GM13977 (cell line): ENCODE measurements around the gene MUL1.

Experiments used
- DNase-seq: peaks from one replicate; pipeline ENCODE4 v3.0.0; 2012; ENCODE audit warnings: low spot score
- in situ Hi-C: fragments of 300-500 bp; cut with MboI; formaldehyde crosslinking; loops from one replicate; pipeline ENCODE4 v1.12.0; 2022; ENCODE audit warnings: low sequenced_read_pairs, low pct_unique_long_range_greater_than_20kb, mixed read lengths, inconsistent platforms; ENCODE audit not compliant: unreplicated experiment
- TF ChIP-seq, protein P1 (sequence below): IDR thresholded peaks from 2 replicates; pipeline ENCODE4 v1.5.1; 2012; ENCODE audit warnings: mild to moderate bottlenecking, control low read depth; ENCODE audit not compliant: insufficient read depth; ENCODE audit errors: extremely low read depth, missing control alignments

MUL1 gene

DNA sequence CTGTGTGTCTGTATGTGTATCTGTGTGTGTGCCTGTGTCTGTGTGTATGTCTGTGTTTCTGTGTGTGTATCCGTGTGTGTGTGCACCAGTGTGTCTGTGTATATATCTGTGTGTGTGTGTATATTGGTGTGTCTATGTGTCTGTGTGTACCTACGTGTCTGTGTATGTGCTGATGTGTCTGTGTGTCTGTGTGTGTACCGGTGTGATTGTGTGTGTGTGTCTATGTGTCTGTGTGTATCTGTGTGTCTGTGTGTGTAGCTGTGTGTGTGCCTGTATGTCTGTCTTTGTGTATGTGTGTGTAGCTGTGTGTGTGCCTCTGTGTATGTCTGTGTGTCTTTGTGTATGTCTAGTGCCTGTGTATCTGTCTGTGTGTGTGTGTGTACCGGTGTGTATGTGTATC is 53.9 kb downstream of the MUL1 start:
- TF ChIP-seq, protein P1, sequence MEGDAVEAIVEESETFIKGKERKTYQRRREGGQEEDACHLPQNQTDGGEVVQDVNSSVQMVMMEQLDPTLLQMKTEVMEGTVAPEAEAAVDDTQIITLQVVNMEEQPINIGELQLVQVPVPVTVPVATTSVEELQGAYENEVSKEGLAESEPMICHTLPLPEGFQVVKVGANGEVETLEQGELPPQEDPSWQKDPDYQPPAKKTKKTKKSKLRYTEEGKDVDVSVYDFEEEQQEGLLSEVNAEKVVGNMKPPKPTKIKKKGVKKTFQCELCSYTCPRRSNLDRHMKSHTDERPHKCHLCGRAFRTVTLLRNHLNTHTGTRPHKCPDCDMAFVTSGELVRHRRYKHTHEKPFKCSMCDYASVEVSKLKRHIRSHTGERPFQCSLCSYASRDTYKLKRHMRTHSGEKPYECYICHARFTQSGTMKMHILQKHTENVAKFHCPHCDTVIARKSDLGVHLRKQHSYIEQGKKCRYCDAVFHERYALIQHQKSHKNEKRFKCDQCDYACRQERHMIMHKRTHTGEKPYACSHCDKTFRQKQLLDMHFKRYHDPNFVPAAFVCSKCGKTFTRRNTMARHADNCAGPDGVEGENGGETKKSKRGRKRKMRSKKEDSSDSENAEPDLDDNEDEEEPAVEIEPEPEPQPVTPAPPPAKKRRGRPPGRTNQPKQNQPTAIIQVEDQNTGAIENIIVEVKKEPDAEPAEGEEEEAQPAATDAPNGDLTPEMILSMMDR: no peak
- no peak for DNase-seq
- in situ Hi-C loops: no loop called here

DNA sequence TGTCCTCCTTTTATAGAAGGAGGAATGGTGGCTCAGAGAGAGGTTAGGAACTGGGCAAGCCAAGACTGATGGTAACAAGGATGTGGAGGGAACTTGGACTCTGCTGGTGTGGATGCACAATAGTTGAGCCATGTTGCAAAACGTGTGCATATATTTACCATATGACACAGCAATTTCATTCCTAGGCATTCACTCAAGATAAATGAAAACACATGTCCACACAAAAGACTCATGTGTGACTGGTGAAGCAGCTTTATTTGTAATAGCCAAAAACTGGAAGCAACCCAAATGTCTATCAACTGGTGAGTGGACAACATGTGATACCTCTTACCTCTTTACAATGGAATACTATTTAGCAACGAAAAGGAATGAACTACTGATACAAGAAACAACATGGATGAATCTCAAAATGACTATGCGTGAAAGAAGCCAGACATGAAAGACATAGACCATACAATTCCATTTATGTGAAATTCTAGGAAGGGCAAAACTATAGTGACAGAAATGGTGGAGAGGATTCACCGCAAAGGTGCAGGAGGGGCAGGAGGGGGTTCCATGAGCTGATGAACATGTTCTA is 58.1 kb downstream of the MUL1 start:
- TF ChIP-seq, protein P1: no peak
- in situ Hi-C loops: no loop called here
- DNase-seq: no peak
